Endothelial cell of umbilical vein (primary cell): Measurements from ENCODE around the gene ZNF462. TPM values are rescaled to one million over a fixed set of nuclear protein-coding genes. Genes with fewer than 3 reads are reported as not detected.
A peak's percentile ranks its signal among the peaks of the same experiment; 100 is the strongest.

ENCODE experiments used
- BruUV-seq: library from RNA; stranded (reverse); fragments of 400-500 nt; replicated peaks from 2 replicates; lab custom pipeline; 2021; lab: Mats Ljungman, UMichigan
- CTCF ChIA-PET: fragments of 300-600, 350-600 bp; sonication (Branson Sonifier 250); formaldehyde crosslinking; loops from one replicate; lab custom pipeline; 2021; ENCODE audit warnings: antibody characterized with exemption, inconsistent platforms; lab: Charles Lee
- POLR2A ChIA-PET: fragments of 300-600, 350-600 bp; sonication (Branson Sonifier 250); formaldehyde crosslinking; loops from one replicate; lab custom pipeline; 2021; ENCODE audit warnings: antibody characterized with exemption, inconsistent platforms; lab: Charles Lee
- DNase-seq: peaks from one replicate; pipeline ENCODE4 v3.0.0-alpha.2; 2011; ENCODE audit warnings: low read depth, low spot score
- FAIRE-seq: peaks from 2 replicates; lab custom pipeline; 2011; peaks lifted over from hg19 to GRCh38; lab: Jason Lieb, UNC
- H2AFZ ChIP-seq: 2 replicates; pipeline ENCODE4 v1.6.0; 2012; ENCODE audit warnings: low read depth, low read length, control low read depth, inconsistent platforms
- H3K27ac ChIP-seq: 2 replicates; pipeline ENCODE4 v1.5.1; 2011; ENCODE audit warnings: low read depth, mild to moderate bottlenecking, control low read depth, low read length, moderate library complexity; ENCODE audit not compliant: insufficient read depth
- H3K27me3 ChIP-seq, 2 experiments: 2 replicates each; pipeline versions ENCODE4 v1.6.0 to v1.6.1; 2011; ENCODE audit warnings: low read length in 2 of 2, mixed read lengths in 1 of 2; ENCODE audit not compliant: control insufficient read depth in 2 of 2, insufficient read depth in 2 of 2
- H3K36me3 ChIP-seq, 2 experiments: 2 replicates in 1 of 2; 3 replicates in 1 of 2; pipeline ENCODE4 v1.5.1; 2011; ENCODE audit warnings: low read length in 2 of 2, mild to moderate bottlenecking in 1 of 2, moderate library complexity in 1 of 2; ENCODE audit not compliant: control insufficient read depth in 2 of 2, insufficient read depth in 2 of 2; ENCODE audit errors: extremely low read depth in 1 of 2
- H3K4me1 ChIP-seq: 3 replicates; pipeline ENCODE4 v1.5.1; 2011; ENCODE audit warnings: mild to moderate bottlenecking, low read length; ENCODE audit not compliant: control insufficient read depth, insufficient read depth; ENCODE audit errors: extremely low read depth
- H3K4me2 ChIP-seq: 2 replicates; pipeline ENCODE4 v1.6.1; 2011; ENCODE audit warnings: low read length, control low read depth, mixed read lengths; ENCODE audit not compliant: insufficient read depth
- H3K4me3 ChIP-seq, 3 experiments: fragments of 200-600 bp in 1 of 3; sonication (generic), shearing (Covaris generic) in 1 of 3; replicated peaks in 1 of 3; 2 replicates each; pipeline ENCODE4 v1.5.1; 2011 to 2016; ENCODE audit warnings: control low read depth in 3 of 3, low read length in 3 of 3, mild to moderate bottlenecking in 2 of 3, inconsistent platforms in 1 of 3, low read depth in 1 of 3, moderate library complexity in 1 of 3; ENCODE audit not compliant: insufficient read depth in 1 of 3
- H3K79me2 ChIP-seq: 2 replicates; pipeline ENCODE4 v1.6.0; 2012; ENCODE audit warnings: low read length, inconsistent platforms; ENCODE audit not compliant: control insufficient read depth, insufficient read depth
- H3K9ac ChIP-seq: replicated peaks from 2 replicates; pipeline ENCODE3; 2011; ENCODE audit warnings: low read length, control low read depth; ENCODE audit not compliant: insufficient read depth; ENCODE audit errors: extremely low read depth
- H3K9me1 ChIP-seq: replicated peaks from 3 replicates; pipeline ENCODE4 v1.6.0; 2011; ENCODE audit warnings: mild to moderate bottlenecking, low read length; ENCODE audit not compliant: control insufficient read depth, insufficient read depth; ENCODE audit errors: extremely low read depth
- H3K9me3 ChIP-seq: replicated peaks from 2 replicates; pipeline ENCODE4 v1.5.1; 2012; ENCODE audit warnings: low read length, inconsistent platforms; ENCODE audit not compliant: control insufficient read depth, insufficient read depth
- H4K20me1 ChIP-seq: replicated peaks from 2 replicates; pipeline ENCODE3; 2011; ENCODE audit warnings: mild to moderate bottlenecking, low read length; ENCODE audit not compliant: control insufficient read depth, insufficient read depth; ENCODE audit errors: extremely low read depth
- EZH2 ChIP-seq: IDR thresholded peaks from 2 replicates; pipeline ENCODE4 v1.6.1; 2012; ENCODE audit warnings: borderline replicate concordance, low read depth, mild to moderate bottlenecking, moderate library complexity, low read length, inconsistent platforms; ENCODE audit not compliant: severe bottlenecking
- FOS ChIP-seq: IDR thresholded peaks from 2 replicates; pipeline ENCODE4 v1.6.1; 2011; ENCODE audit warnings: mild to moderate bottlenecking, low read length, moderate library complexity, borderline replicate concordance; ENCODE audit not compliant: insufficient read depth
- GATA2 ChIP-seq: IDR thresholded peaks from 2 replicates; pipeline ENCODE4 v1.7.0; 2011; ENCODE audit warnings: low read depth, mild to moderate bottlenecking, moderate library complexity, mixed read lengths, low read length; ENCODE audit not compliant: insufficient read length, insufficient read depth
- JUN ChIP-seq: IDR thresholded peaks from 2 replicates; pipeline ENCODE4 v1.6.1; 2011; ENCODE audit warnings: borderline replicate concordance, low read depth; ENCODE audit not compliant: insufficient read length, insufficient read depth
- MYC ChIP-seq: IDR thresholded peaks from one replicate; pipeline ENCODE4 v1.6.1; 2011; ENCODE audit warnings: mild to moderate bottlenecking, low read depth, low read length
- POLR2A ChIP-seq: IDR thresholded peaks from 2 replicates; pipeline ENCODE4 v1.6.1; 2012; ENCODE audit warnings: low read depth, mild to moderate bottlenecking, control low read depth, low read length
- POLR2AphosphoS5 ChIP-seq: IDR thresholded peaks from 2 replicates; pipeline ENCODE4 v1.6.1; 2012; ENCODE audit warnings: low read depth, mild to moderate bottlenecking, control low read depth, low read length, moderate library complexity; ENCODE audit not compliant: insufficient read depth
- dilution Hi-C: fragments of 300-500 bp; cut with MboI; formaldehyde crosslinking; loops from one replicate; pipeline ENCODE4 v1.15.0; 2019; ENCODE audit warnings: low sequenced_read_pairs; ENCODE audit not compliant: extremely low pct_ligation_motif_present
- intact Hi-C: fragments of 100-400 bp; cut with micrococcal nuclease; formaldehyde crosslinking; loops from one replicate; pipeline ENCODE4 v1.10.0; 2022
- polyA plus RNA-seq, 4 experiments: library from polyadenylated mRNA; depleted of rRNA in 3 of 4; stranded (reverse) in 3 of 4; unstranded in 1 of 4; fragments of >200 nt; gene quantifications; 2 replicates each; pipeline versions ENCODE4 v1.2.1 to v1.2.3, GENCODE V29; 2011 to 2012; ENCODE audit warnings: missing spikeins in 1 of 4
- total RNA-seq: library from RNA; stranded (reverse); gene quantifications from 2 replicates; pipeline ENCODE4 v1.2.3, GENCODE V29; 2021
- TF ChIP-seq, protein P1 (sequence below): IDR thresholded peaks from 2 replicates; pipeline ENCODE4 v1.6.1; 2011; ENCODE audit not compliant: insufficient read depth, insufficient read length
- TF ChIP-seq, protein P2 (sequence below), 2 donors: IDR thresholded peaks; 1 replicate in 1 of 2; 2 replicates in 1 of 2; pipeline ENCODE4 v1.5.1; 2011; ENCODE audit warnings: low read length in 2 of 2, mild to moderate bottlenecking in 2 of 2, moderate library complexity in 2 of 2, control low read depth in 1 of 2, inconsistent platforms in 1 of 2, low read depth in 1 of 2; ENCODE audit not compliant: insufficient read depth in 1 of 2; ENCODE audit errors: extremely low read depth in 1 of 2

Gene ZNF462
- total and polyA plus RNA-seq, 2 donors (not counting 3 experiments of a cell fraction or from before 2014, with no cell fraction given) = 6.2 to 24.7 TPM

DNA sequence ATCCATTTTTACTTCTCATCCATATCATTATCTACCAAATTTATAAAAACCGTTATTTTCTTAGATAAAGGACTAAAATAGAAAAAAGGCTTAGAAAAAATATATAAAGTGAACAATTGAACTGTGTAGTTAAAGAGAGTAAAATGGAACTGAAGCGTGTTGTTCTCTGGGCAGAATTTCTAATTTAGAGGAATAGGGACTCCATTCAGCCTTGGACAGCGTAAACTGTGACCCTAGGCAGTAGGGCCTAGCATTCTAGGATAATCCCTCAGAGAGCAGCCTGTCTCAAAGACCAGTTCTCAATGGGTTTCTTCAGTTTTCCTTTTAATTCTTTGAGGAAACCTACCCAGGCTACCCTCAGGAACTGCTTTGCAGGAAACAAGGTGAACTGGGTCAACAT lies 11.1 kb downstream of the ZNF462 start:
- Histone ChIP-seq H3K4me2 (no peak overlapping the region), H3K9me1 (no peaks in the 10 kb centered on the region), H3K27me3 (no peaks in the 10 kb centered on the region), H3K9me3 (no peaks in the 10 kb centered on the region), H3K79me2 (peaks cover 2% of the 10 kb centered on the region), H3K4me3 (no peak overlapping the region), H2AFZ (no peak overlapping the region), H3K27ac (no peak overlapping the region), H3K9ac (no peak overlapping the region), H4K20me1 (no peaks in the 10 kb centered on the region), H3K4me1 (peaks cover 9% of the 10 kb centered on the region), H3K36me3 (no peaks in the 10 kb centered on the region)
- ChIA-PET POLR2A (no interaction called here), CTCF (no interaction called here)
- dilution Hi-C loops (no loop called here), intact Hi-C loops (no loop called here)
- TF ChIP-seq GATA2 (no peak), EZH2 (no peak), MYC (no peak)
- no TSS peak for BruUV-seq
- no peak for FAIRE-seq
- peak; percentile 61 for DNase-seq

DNA sequence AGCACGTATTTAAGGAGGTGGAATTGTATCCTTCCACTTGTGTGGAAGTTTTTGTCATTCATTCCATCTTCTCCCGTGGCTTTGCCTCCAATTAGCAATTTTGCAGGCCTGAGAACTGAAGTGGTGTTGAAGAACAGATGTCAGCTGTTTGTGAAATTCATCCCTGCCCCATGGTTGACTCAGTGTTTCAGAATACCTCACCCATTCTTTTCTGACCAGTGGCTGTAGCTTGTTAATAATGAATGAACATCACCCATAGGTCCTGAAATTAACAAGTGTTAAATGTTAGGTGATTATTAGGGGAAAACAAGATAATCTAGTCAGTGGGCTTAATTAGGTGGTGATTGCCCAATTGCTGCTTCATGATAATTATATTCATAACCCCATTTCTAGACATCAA lies 11.7 kb downstream of the ZNF462 start:
- Histone ChIP-seq H4K20me1 (no peaks in the 10 kb centered on the region), H3K27me3 (no peaks in the 10 kb centered on the region), H3K4me2 (no peak overlapping the region), H3K79me2 (peaks cover 2% of the 10 kb centered on the region), H3K4me1 (peaks cover 9% of the 10 kb centered on the region), H3K27ac (no peak overlapping the region), H3K9ac (no peak overlapping the region), H2AFZ (no peak overlapping the region), H3K36me3 (no peaks in the 10 kb centered on the region), H3K9me3 (no peaks in the 10 kb centered on the region), H3K9me1 (no peaks in the 10 kb centered on the region), H3K4me3 (no peak overlapping the region)
- BruUV-seq = no TSS peak
- FAIRE-seq (peak; percentile 50), DNase-seq (no peak)
- dilution Hi-C loops = no loop called here
- intact Hi-C loops = no loop called here
- CTCF ChIA-PET = no interaction called here
- POLR2A ChIA-PET = no interaction called here
- TF ChIP-seq FOS (no peak), GATA2 (no peak), POLR2AphosphoS5 (no peak), JUN (no peak), EZH2 (no peak), MYC (no peak), POLR2A (no peak)
- TF ChIP-seq, protein P1, sequence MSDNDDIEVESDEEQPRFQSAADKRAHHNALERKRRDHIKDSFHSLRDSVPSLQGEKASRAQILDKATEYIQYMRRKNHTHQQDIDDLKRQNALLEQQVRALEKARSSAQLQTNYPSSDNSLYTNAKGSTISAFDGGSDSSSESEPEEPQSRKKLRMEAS = no peak
- TF ChIP-seq, protein P2, sequence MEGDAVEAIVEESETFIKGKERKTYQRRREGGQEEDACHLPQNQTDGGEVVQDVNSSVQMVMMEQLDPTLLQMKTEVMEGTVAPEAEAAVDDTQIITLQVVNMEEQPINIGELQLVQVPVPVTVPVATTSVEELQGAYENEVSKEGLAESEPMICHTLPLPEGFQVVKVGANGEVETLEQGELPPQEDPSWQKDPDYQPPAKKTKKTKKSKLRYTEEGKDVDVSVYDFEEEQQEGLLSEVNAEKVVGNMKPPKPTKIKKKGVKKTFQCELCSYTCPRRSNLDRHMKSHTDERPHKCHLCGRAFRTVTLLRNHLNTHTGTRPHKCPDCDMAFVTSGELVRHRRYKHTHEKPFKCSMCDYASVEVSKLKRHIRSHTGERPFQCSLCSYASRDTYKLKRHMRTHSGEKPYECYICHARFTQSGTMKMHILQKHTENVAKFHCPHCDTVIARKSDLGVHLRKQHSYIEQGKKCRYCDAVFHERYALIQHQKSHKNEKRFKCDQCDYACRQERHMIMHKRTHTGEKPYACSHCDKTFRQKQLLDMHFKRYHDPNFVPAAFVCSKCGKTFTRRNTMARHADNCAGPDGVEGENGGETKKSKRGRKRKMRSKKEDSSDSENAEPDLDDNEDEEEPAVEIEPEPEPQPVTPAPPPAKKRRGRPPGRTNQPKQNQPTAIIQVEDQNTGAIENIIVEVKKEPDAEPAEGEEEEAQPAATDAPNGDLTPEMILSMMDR (IDR thresholded peaks at IDR 0.05; ENCODE audit: extremely low read depth in 1 of 2, insufficient read depth in 1 of 2, low read depth in 1 of 2, low read length in 2 of 2) = no peak
